Bone marrow (tissue), 2 donors: ENCODE results near the gene C1QTNF12.

Experiments
- DNase-seq, 2 donors: peaks; one replicate each; lab custom pipeline; 2025; lab: John Stamatoyannopoulos, UW

Gene C1QTNF12

GRCh38 chr1:1281533-1282321 lies 35.2 kb upstream of the C1QTNF12 start:
- no peak for DNase-seq

GRCh38 chr1:1280782-1281481 lies 34.4 kb upstream of the C1QTNF12 start:
- no peak for DNase-seq

- DNase-seq = no peak
These were observed 32.5 kb upstream of the C1QTNF12 start for GRCh38 chr1:1279028-1279427.

- no peak for DNase-seq
These were observed 32.1 kb upstream of the C1QTNF12 start for GRCh38 chr1:1278620-1279019.

GRCh38 chr1:1275836-1276235 lies 29.3 kb upstream of the C1QTNF12 start:
- DNase-seq = no peak

GRCh38 chr1:1274931-1275431 lies 28.5 kb upstream of the C1QTNF12 start:
- DNase-seq = no peak

- no peak for DNase-seq
These were observed 27.9 kb upstream of the C1QTNF12 start for GRCh38 chr1:1274299-1274930.

- DNase-seq = peak; percentile 68 to 78
These were observed 27.2 kb upstream of the C1QTNF12 start, which contains the start of gene UBE2J2 for GRCh38 chr1:1273512-1274298. TSS of gene UBE2J2 (minus strand) at chr1:1273854. CDS start at chr1:1267992, 5,862 bp downstream.

- no peak for DNase-seq
These were observed 26.6 kb upstream of the C1QTNF12 start for GRCh38 chr1:1273209-1273511.

GRCh38 chr1:1272341-1273208 lies 26.1 kb upstream of the C1QTNF12 start:
- DNase-seq = no peak

GRCh38 chr1:1270813-1271212 lies 24.3 kb upstream of the C1QTNF12 start:
- no peak for DNase-seq

- no peak for DNase-seq
These were observed 21.8 kb upstream of the C1QTNF12 start for GRCh38 chr1:1268284-1268682.

GRCh38 chr1:1267488-1268283 lies 21.2 kb upstream of the C1QTNF12 start:
- no peak for DNase-seq

- DNase-seq = no peak
These were observed 18.3 kb upstream of the C1QTNF12 start for GRCh38 chr1:1264868-1265272.

- DNase-seq = no peak
These were observed 17.5 kb upstream of the C1QTNF12 start for GRCh38 chr1:1264026-1264425.

GRCh38 chr1:1262758-1263157 lies 16.2 kb upstream of the C1QTNF12 start:
- DNase-seq = no peak

GRCh38 chr1:1262071-1262470 lies 15.5 kb upstream of the C1QTNF12 start:
- no peak for DNase-seq

- DNase-seq = no peak
These were observed 14.5 kb upstream of the C1QTNF12 start for GRCh38 chr1:1260843-1261560.

- no peak for DNase-seq
These were observed 13.6 kb upstream of the C1QTNF12 start for GRCh38 chr1:1259951-1260600.
